Stimulated activated CD4-positive, alpha-beta T cell treated with anti-CD3 and anti-CD28 coated beads, Interleukin-12 subunit alpha, Interleukin-12 subunit beta, amount 100 ng/mL, for 4 hours (primary cell): ENCODE data around the gene PPP2R1B.
A peak's percentile ranks its signal among the peaks of the same experiment; 100 is the strongest.
"Not testable (repeated sequence)": the region's sequence is repeated elsewhere in the genome, so short reads cannot be mapped to it uniquely, and the experiment has no call there.

Experiments used
- DNase-seq: peaks from one replicate; pipeline ENCODE4 v3.0.0-alpha.2; 2020

Gene PPP2R1B

DNA sequence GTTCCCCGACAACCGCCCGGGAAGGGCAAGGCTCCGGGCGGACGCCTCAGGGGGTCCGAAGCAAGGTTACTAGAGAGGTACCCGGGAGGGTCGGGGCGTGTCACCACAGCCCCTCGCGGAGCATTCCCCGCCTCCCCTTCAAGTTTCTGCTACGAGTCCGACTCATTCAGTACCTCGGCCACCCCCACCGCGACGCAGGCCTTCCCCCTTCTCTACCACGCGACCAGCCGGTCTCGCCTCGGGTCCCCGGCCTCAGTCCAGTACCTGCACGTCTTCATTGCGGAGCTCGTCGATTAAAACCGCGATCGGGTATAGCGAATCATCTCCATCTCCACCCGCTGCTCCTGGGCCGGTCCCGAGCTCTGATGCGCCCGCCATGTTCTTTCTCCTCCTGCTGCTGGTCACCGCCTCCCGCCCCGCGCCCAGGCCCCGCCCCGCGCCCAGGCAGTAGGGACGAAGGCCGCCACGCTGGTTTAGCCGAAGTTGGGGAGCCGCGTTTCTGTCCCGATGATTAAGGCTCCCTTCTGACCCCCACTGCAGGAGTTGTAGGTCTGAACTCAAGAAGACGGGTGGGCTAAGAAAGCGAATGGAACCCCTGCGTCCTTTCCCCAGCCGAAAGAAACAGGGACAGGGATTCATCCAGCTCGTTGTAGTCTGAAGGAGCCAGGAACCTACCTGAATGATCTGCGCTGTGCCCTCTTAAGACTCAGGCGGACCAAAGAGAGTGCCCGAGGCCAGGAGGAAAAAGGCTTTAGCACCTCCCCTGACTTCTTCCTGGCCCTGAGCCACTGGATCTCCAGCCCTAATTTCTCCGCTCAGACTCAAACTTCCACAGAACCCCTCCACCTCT lies at the start of gene PPP2R1B:
Gene PPP2R1B (minus strand): TSS at position 406 of the 850 bp plus-strand sequence. CDS start 28 bp downstream, at position 378.
- peak; percentile 70 for DNase-seq

GRCh38 chr11:111815489-111815888 lies 49.3 kb upstream of the PPP2R1B start:
- no peak for DNase-seq

DNA sequence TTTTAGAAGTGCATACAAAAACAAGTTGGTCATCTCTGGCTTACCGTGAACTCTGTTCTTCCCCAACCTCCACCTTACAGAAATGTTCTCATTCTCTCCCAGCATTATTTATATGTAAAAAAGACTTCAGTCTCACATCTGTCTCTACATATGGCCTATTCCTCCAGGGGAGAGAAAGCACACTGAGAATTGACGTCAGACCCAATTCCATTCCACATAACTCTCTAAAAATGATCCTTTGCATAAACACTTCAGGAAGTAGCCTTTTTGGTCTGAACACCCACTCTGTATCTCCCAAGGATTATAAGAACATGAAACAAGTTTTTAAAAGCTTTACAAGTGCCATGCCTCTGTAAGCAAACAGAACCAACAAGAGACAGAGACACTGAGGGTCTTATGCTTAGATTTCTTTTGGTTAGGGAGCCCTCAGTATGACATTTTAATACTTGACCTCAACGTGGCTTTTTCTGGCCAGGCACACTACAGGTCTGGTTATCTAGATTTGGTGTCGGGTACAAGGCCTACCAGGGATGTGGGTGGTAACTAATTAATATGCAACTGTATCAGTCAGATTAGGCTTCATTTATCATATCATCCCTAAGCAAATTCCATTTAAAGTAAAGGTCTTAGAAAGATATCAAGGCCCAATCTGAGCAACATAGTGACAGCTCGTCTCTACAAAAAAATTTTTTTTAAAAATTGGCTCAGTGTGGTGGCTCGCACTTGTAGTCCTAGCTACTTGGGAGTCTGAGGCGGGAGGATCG lies 48.5 kb upstream of the PPP2R1B start:
- DNase-seq: no peak

DNA sequence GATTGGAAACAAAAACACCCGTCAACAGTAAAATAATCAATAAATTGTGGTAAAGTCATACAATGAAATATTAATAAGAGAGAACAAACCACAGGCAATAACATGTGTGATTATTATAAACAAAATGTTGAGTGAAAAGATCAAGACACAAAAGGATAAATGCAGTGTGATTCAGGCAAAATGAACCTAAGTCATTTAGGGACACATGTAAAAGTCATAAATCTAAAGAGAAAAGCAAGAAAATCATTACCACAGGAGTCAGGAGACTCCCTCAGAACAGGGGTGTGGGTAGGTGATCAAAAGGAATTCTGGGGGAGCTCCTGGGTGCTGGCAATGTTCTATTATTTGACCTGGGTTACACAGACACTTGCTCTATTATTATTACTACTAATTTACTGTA lies 47.9 kb upstream of the PPP2R1B start:
- no peak for DNase-seq

DNA sequence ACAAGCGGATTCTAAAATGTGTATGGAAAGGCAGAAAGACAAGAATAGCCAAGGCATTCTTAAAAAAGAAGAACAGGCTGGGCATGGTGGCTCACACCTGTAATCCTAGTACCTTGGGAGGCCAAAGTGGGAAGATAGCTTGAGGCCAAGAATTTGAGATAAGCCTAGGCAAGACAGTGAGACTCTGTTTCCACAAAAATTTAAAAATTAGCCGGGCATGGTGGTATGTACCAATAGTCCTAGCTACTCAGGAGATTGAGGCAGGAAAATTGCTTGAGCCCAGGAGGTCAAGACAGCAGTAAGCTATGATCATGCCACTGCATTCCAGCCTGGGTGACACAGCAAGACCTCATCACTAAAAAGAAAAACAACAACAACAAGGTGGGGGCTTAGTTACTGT lies 46.0 kb upstream of the PPP2R1B start:
- no peak for DNase-seq

- DNase-seq: no peak
Observed at GRCh38 chr11:111811445-111811844, 45.3 kb upstream of the PPP2R1B start.

DNA sequence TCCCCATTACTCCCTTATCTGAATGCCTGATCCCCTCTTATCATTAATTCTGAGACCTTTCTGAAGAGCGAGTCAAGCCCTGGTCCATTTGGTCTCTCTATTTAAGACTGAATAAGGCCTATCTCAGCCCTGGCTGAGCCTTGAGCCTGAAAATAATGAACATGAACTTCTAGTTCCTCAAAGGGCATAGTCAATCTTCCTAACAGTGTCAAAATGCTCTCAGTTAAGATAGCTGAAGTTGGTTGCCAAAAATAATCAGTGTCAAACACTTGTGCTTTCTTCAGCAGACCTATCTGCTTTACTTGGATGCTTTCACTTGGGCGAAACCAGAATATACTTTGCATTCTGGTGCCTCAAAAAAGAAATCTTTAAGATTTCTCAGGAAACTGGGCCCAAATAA lies 42.6 kb upstream of the PPP2R1B start:
- no peak for DNase-seq

GRCh38 chr11:111808063-111808588 lies 41.9 kb upstream of the PPP2R1B start:
- DNase-seq: no peak

- no peak for DNase-seq
Observed at GRCh38 chr11:111807076-111807475, 40.9 kb upstream of the PPP2R1B start.

GRCh38 chr11:111801135-111801534 lies 34.9 kb upstream of the PPP2R1B start:
- DNase-seq: no peak

DNA sequence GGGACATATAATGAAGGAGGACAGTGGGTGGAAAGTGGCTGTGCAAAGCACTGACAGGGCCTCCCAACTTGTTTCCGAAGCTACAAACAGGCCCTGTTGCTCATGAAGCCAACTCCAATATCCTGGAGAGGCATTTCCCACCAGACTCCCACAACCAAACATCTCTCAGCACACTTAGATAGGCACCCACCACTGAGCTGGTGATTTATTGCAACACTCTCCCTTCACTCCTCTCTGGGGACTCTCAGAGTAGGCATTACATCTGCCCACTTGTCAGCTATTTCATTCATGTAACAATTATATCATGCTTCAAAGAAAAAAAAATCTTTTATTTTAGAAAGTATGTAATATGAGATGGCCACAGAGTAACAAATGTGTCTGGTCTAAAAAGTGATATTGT lies 32.1 kb upstream of the PPP2R1B start:
- no peak for DNase-seq

- no peak for DNase-seq
Observed at GRCh38 chr11:111797145-111797581, 31.0 kb upstream of the PPP2R1B start.

DNA sequence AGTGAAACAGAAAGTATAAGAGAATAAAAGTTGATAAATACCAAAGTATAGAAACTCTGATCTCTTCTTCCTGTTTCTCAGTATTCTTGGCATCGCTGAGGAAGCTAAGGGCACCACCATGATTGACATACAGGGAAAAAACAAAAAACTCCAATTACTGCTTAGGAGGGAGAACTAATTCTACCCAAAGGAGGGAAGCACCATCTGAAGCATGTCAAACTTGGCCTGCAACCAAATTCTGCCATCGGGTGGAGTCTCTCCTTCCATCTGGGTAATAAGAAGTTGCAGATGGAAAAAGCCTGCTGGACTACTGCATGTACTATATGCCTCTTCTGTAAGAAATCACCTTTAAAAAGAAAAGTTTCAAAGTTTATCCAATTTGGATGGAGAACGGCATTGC lies 30.5 kb upstream of the PPP2R1B start:
- DNase-seq: no peak

- no peak for DNase-seq
Observed at GRCh38 chr11:111795334-111795985, 29.3 kb upstream of the PPP2R1B start.

GRCh38 chr11:111793863-111794262 lies 27.7 kb upstream of the PPP2R1B start:
- no peak for DNase-seq

DNA sequence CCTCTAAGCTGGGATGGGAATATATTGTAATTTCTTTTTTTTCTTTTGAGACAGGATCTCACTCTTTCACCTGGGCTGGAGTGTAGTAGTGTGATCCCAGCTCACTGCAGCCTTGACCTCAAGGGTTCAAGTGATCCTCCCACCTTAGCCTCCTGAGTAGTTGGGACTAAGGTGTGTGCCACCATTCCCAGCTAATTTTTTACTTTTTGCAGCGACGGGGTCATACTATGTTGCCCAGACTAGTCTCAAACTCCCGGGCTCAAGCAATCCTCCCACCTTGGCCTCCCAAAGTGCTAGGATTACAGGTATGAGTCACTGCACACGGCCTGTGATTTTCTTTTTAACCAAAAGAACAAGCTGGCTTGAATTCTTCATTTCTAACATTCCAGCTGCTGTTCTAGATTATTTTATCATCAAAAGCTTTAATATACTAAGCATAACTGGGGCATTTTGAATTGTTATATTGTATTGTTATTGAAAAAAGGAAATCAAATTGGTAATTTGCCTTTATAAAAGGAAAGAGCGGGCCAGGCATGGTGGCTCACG lies 26.8 kb upstream of the PPP2R1B start:
- DNase-seq: no peak

- no peak for DNase-seq
Observed at GRCh38 chr11:111792314-111792713, 26.1 kb upstream of the PPP2R1B start.

- DNase-seq: no peak
Observed at GRCh38 chr11:111788464-111788863, 22.3 kb upstream of the PPP2R1B start.

DNA sequence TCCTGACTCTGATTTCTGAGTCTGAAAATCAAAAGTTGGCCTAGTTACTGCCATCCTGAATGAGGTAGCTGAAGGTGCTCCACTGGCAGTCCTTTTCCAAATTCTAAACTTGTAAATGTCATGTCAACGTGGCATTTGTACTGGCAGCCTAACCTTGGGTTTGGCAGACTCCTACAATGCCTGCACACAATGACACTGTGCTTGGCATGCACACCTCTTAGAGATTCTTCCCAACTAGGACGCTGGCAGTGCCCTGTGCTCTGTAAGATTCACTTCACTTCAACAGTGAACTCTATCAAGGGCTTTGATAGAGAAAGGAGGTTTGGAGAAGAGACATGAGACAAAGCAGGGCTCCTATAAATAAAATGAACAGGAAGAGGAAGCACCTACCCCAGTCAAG lies 21.9 kb upstream of the PPP2R1B start:
- DNase-seq: no peak

DNA sequence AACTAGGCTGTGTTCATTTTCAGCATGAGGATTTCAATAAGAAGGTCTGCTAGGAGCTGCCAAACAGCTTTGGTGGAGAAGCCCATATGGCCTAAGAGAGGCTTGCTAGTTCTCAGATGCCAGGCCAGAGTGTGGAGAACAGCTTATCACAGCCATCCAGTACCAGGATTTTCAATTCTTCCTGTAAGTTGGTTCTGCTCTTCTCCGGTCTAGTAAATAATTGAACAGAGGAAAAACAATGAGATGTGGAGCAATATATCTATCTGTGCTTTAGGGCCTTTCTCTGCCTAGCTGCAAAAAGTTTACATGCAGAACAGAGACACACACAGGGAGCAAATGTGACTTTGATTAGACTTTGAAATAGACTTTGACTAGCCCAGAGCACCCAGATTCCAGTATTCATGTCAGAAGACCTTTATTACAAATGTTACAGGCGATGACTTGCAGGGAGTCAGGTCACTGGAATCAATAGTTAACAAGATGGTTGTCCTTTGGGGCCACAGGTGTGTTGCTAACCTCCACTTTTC lies 19.8 kb upstream of the PPP2R1B start:
- DNase-seq: no peak

GRCh38 chr11:111785076-111785475 lies 18.9 kb upstream of the PPP2R1B start:
- no peak for DNase-seq

DNA sequence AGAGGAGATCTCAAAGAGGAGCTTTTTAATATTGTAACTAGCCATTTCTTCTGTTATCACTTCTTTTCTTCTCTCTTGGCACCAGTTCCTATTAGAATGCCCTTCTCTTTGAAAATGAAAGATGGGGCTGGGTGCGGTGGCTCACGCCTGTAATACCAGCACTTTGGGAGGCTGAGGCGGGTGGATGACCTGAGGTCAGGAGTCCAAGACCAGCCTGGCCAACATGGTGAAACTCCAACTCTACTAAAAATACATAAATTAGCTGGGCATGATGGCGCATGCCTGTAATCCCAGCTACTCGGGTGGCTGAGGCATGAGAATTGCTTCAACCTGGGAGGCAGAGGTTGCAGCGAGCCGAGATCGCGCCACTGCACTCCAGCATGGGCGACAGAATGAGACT lies 18.1 kb upstream of the PPP2R1B start:
- DNase-seq: not testable (repeated sequence)
